GM23338 (cell line): ENCODE measurements around the gene MS4A6A.
"Not testable (repeated sequence)": the region's sequence is repeated elsewhere in the genome, so short reads cannot be mapped to it uniquely, and the experiment has no call there.

Source experiments
- EZH2 ChIP-seq: fragments of 200-600 bp; sonication (generic); IDR thresholded peaks from one replicate; pipeline ENCODE4 v1.8.0; 2017; ENCODE audit warnings: antibody characterized with exemption, mild to moderate bottlenecking, low read depth; ENCODE audit not compliant: unreplicated experiment
- EZH2phosphoT487 ChIP-seq: fragments of 200-600 bp; sonication (generic); IDR thresholded peaks from one replicate; pipeline ENCODE4 v1.8.1; 2018; ENCODE audit warnings: antibody characterized with exemption; ENCODE audit not compliant: unreplicated experiment
- JUNB ChIP-seq: IDR thresholded peaks from one replicate; pipeline ENCODE4 v1.6.1; 2016; ENCODE audit warnings: antibody characterized with exemption; ENCODE audit not compliant: unreplicated experiment
- POLR2AphosphoS5 ChIP-seq: IDR thresholded peaks from 2 replicates; pipeline ENCODE4 v1.6.1; 2016; ENCODE audit warnings: antibody characterized with exemption, low read depth
- REST ChIP-seq: IDR thresholded peaks from one replicate; pipeline ENCODE4 v1.6.1; 2018; ENCODE audit warnings: antibody characterized with exemption; ENCODE audit not compliant: unreplicated experiment
- STAT1 ChIP-seq: IDR thresholded peaks from one replicate; pipeline ENCODE4 v1.6.1; 2016; ENCODE audit warnings: antibody characterized with exemption; ENCODE audit not compliant: unreplicated experiment
- ZNF462 ChIP-seq: fragments of 250-450 bp; sonication (Bioruptor Pico); IDR thresholded peaks from 2 replicates; pipeline ENCODE4 v1.5.0; 2020; ENCODE audit warnings: mild to moderate bottlenecking, moderate library complexity
- TF ChIP-seq, protein P1 (sequence below), 2 experiments: fragments of 200-600 bp in 1 of 2; sonication (generic) in 1 of 2; conservative IDR thresholded peaks; 2 replicates each; pipeline versions ENCODE4 v1.5.1 to v1.6.1; 2016 to 2017; ENCODE audit warnings: antibody characterized with exemption in 2 of 2, low read depth in 2 of 2, mild to moderate bottlenecking in 2 of 2, moderate library complexity in 1 of 2

GRCh38 chr11:60192564-60192963 is 9.7 kb upstream of the MS4A6A start:
- TF ChIP-seq, protein P1, sequence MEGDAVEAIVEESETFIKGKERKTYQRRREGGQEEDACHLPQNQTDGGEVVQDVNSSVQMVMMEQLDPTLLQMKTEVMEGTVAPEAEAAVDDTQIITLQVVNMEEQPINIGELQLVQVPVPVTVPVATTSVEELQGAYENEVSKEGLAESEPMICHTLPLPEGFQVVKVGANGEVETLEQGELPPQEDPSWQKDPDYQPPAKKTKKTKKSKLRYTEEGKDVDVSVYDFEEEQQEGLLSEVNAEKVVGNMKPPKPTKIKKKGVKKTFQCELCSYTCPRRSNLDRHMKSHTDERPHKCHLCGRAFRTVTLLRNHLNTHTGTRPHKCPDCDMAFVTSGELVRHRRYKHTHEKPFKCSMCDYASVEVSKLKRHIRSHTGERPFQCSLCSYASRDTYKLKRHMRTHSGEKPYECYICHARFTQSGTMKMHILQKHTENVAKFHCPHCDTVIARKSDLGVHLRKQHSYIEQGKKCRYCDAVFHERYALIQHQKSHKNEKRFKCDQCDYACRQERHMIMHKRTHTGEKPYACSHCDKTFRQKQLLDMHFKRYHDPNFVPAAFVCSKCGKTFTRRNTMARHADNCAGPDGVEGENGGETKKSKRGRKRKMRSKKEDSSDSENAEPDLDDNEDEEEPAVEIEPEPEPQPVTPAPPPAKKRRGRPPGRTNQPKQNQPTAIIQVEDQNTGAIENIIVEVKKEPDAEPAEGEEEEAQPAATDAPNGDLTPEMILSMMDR (conservative IDR thresholded peaks at IDR 0.05; ENCODE audit: low read depth in 2 of 2), result not testable (repeated sequence)
- TF ChIP-seq ZNF462, POLR2AphosphoS5, JUNB, EZH2, EZH2phosphoT487, REST, STAT1: not testable (repeated sequence)
